Measurements from ENCODE around the gene KRT80. TPM values are rescaled to one million over a fixed set of nuclear protein-coding genes. Genes with fewer than 3 reads are reported as not detected.
A peak's percentile ranks its signal among the peaks of the same experiment; 100 is the strongest.
"Not testable (repeated sequence)": the region's sequence is repeated elsewhere in the genome, so short reads cannot be mapped to it uniquely, and the experiment has no call there.

The KRT80 gene
- polyA plus RNA-seq, result 3.3 to 7.2 TPM (median 4.1 TPM) in 3 replicates
- 109 TPM for polyA plus RNA-seq (2011; ENCODE audit: low read depth)
- polyA plus RNA-seq (2011; cell fraction: cytosol; rRNA removed), result 4.2 and 7.4 TPM in 2 replicates
- 7.3 and 11.7 TPM in 2 replicates for polyA plus RNA-seq (2011; cell fraction: nucleus; rRNA removed)
- polyA plus RNA-seq (2012; ENCODE audit: low replicate concordance), result 7.1 and 246 TPM in 2 replicates
- polyA minus RNA-seq, result 4.3 to 10.4 TPM (median 6.0 TPM) in 3 replicates
- polyA minus RNA-seq (2011; cell fraction: cytosol; rRNA and poly(A)+ RNA removed), result 7.9 TPM
- polyA minus RNA-seq (2011; cell fraction: nucleus; rRNA and poly(A)+ RNA removed), result 6.9 and 10.4 TPM in 2 replicates

DNA sequence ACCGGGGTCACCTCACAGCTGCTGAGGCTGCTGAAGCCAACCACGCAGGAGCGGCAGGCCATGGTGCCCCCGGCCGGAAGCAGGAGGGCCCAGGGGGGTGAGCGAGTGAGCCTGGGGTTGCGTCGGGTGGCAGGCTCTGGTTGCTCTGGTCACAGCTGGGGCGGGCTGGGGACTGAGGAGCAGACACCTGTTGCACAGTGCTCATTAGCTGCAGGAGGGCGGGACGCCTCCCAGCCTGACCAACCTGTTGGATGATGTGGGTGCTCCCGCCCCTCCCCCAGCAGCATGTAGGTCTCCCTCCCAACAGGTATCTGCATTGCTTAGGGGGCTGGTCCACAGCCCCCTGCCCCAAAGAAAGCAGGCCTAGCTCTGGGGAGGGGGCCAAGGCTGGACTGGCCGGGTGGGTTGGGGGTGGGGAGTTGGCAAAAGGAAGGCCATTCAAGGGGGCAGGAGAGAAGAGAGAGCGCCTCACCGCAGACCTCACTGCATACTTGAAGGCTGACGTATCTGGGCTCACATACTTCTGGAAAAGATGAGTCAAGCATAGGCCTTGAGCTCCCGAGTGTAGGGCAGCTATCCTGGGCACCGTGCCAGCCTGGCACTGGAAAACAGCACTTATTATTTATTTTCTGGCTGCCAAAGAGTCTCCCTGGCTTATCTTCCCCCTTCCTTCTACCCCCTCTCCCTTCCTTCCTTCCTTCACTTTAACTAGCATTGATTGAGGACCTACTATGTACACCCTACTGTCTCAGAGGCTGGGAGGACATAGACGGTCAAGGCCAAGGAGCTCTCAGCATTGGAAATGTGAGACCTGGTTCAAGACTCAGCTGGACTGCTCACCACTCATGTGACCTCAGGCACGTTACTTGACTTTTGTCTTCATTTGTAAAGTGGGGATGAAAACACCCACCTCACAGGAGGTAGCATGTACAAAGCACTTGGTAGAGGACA lies at the start of gene KRT80:
TSS of gene KRT80 (minus strand) at position 174 of the 951 bp plus-strand sequence. CDS start at position 62, 112 bp downstream.
- dilution Hi-C loops (cut with MboI; ENCODE audit: extremely low pct_ligation_motif_present, low sequenced_read_pairs), result no loop called here
- H3K36me3 ChIP-seq (ENCODE audit: control insufficient read depth in 2 of 2, extremely low read depth in 1 of 2, insufficient read depth in 2 of 2, low read length in 2 of 2), result no peaks in the 10 kb centered on the region
- H3K27me3 ChIP-seq (ENCODE audit: control insufficient read depth, extremely low read depth, insufficient read depth, low read length), result no peaks in the 10 kb centered on the region
- FAIRE-seq (peak; percentile 99), DNase-seq (ENCODE audit: low read depth, low spot score) (peak; percentile 96)
- peak within 1 kb of the TSS; percentile 72 for H3K4me2 ChIP-seq (ENCODE audit: control insufficient read depth, extremely low read depth, insufficient read depth, low read depth, low read length)
- peak within 1 kb of the TSS; percentile 62 for H3K9ac ChIP-seq (ENCODE audit: control insufficient read depth, extremely low read depth, insufficient read depth, low read length)
- TF ChIP-seq EZH2 (IDR thresholded peaks at IDR 0.05; ENCODE audit: low read length) (no peak), CTCF (optimal IDR thresholded peaks at IDR 0.05 in 1 of 3, IDR thresholded peaks at IDR 0.05 in 1 of 3, conservative IDR thresholded peaks at IDR 0.05 in 1 of 3; ENCODE audit: extremely low read depth in 1 of 3, insufficient read depth in 2 of 3, low read length in 3 of 3) (no peak)
- H3K4me3 ChIP-seq (ENCODE audit: control insufficient read depth in 2 of 3, extremely low read depth in 1 of 3, insufficient read depth in 2 of 3, low read depth in 1 of 3, low read length in 3 of 3), result peak within 1 kb of the TSS in 2 of 3 experiments; percentile 16 to 33
- H2AFZ ChIP-seq (ENCODE audit: control insufficient read depth, low read length), result no peak within 1 kb of the TSS
- H3K27ac ChIP-seq (ENCODE audit: control insufficient read depth, insufficient read depth, low read length), result peak within 1 kb of the TSS; percentile 80
- H3K4me1 ChIP-seq (ENCODE audit: control insufficient read depth, extremely low read depth, insufficient read depth, low read length), result peaks cover 46% of the 10 kb centered on the region
- no peaks in the 10 kb centered on the region for H3K9me3 ChIP-seq (ENCODE audit: control insufficient read depth, low read depth, low read length)
- H3K9me1 ChIP-seq (ENCODE audit: control insufficient read depth, extremely low read depth, insufficient read depth, low read length), result no peaks in the 10 kb centered on the region
- no peaks in the 10 kb centered on the region for H4K20me1 ChIP-seq (ENCODE audit: control insufficient read depth, extremely low read depth, insufficient read depth, low read length)
- H3K79me2 ChIP-seq (ENCODE audit: control insufficient read depth, insufficient read depth, low read length), result no peaks in the 10 kb centered on the region

GRCh38 chr12:52241205-52241842 lies 49.5 kb upstream of the KRT80 start:
- H3K4me3 ChIP-seq (ENCODE audit: control insufficient read depth in 2 of 3, extremely low read depth in 1 of 3, insufficient read depth in 2 of 3, low read depth in 1 of 3, low read length in 3 of 3), result no peak overlapping the region
- FAIRE-seq (peak; percentile 13), DNase-seq (ENCODE audit: low read depth, low spot score) (no peak)
- H3K36me3 ChIP-seq (ENCODE audit: control insufficient read depth in 2 of 2, extremely low read depth in 1 of 2, insufficient read depth in 2 of 2, low read length in 2 of 2), result no peaks in the 10 kb centered on the region
- no peak overlapping the region for H3K4me2 ChIP-seq (ENCODE audit: control insufficient read depth, extremely low read depth, insufficient read depth, low read depth, low read length)
- no peaks in the 10 kb centered on the region for H3K27me3 ChIP-seq (ENCODE audit: control insufficient read depth, extremely low read depth, insufficient read depth, low read length)
- H3K4me1 ChIP-seq (ENCODE audit: control insufficient read depth, extremely low read depth, insufficient read depth, low read length), result peaks cover 27% of the 10 kb centered on the region
- H2AFZ ChIP-seq (ENCODE audit: control insufficient read depth, low read length), result no peak overlapping the region
- H3K9me1 ChIP-seq (ENCODE audit: control insufficient read depth, extremely low read depth, insufficient read depth, low read length), result no peaks in the 10 kb centered on the region
- H3K79me2 ChIP-seq (ENCODE audit: control insufficient read depth, insufficient read depth, low read length), result no peaks in the 10 kb centered on the region
- no peaks in the 10 kb centered on the region for H3K9me3 ChIP-seq (ENCODE audit: control insufficient read depth, low read depth, low read length)
- no peaks in the 10 kb centered on the region for H4K20me1 ChIP-seq (ENCODE audit: control insufficient read depth, extremely low read depth, insufficient read depth, low read length)
- H3K27ac ChIP-seq (ENCODE audit: control insufficient read depth, insufficient read depth, low read length), result no peak overlapping the region
- no peak for TF ChIP-seq EZH2 (IDR thresholded peaks at IDR 0.05; ENCODE audit: low read length)
- TF ChIP-seq CTCF (optimal IDR thresholded peaks at IDR 0.05 in 1 of 3, IDR thresholded peaks at IDR 0.05 in 1 of 3, conservative IDR thresholded peaks at IDR 0.05 in 1 of 3; ENCODE audit: extremely low read depth in 1 of 3, insufficient read depth in 2 of 3, low read length in 3 of 3), result no peak
- H3K9ac ChIP-seq (ENCODE audit: control insufficient read depth, extremely low read depth, insufficient read depth, low read length), result no peak overlapping the region
- dilution Hi-C loops (cut with MboI; ENCODE audit: extremely low pct_ligation_motif_present, low sequenced_read_pairs), result no loop called here

GRCh38 chr12:52240247-52240646 lies 48.4 kb upstream of the KRT80 start:
- H3K79me2 ChIP-seq (ENCODE audit: control insufficient read depth, insufficient read depth, low read length); H3K9ac ChIP-seq (ENCODE audit: control insufficient read depth, extremely low read depth, insufficient read depth, low read length); dilution Hi-C loops (cut with MboI; ENCODE audit: extremely low pct_ligation_motif_present, low sequenced_read_pairs); H4K20me1 ChIP-seq (ENCODE audit: control insufficient read depth, extremely low read depth, insufficient read depth, low read length); H3K4me3 ChIP-seq (ENCODE audit: control insufficient read depth in 2 of 3, extremely low read depth in 1 of 3, insufficient read depth in 2 of 3, low read depth in 1 of 3, low read length in 3 of 3); H3K27ac ChIP-seq (ENCODE audit: control insufficient read depth, insufficient read depth, low read length); FAIRE-seq; H3K9me3 ChIP-seq (ENCODE audit: control insufficient read depth, low read depth, low read length); H3K9me1 ChIP-seq (ENCODE audit: control insufficient read depth, extremely low read depth, insufficient read depth, low read length); DNase-seq (ENCODE audit: low read depth, low spot score); H2AFZ ChIP-seq (ENCODE audit: control insufficient read depth, low read length); H3K27me3 ChIP-seq (ENCODE audit: control insufficient read depth, extremely low read depth, insufficient read depth, low read length); H3K36me3 ChIP-seq (ENCODE audit: control insufficient read depth in 2 of 2, extremely low read depth in 1 of 2, insufficient read depth in 2 of 2, low read length in 2 of 2); H3K4me2 ChIP-seq (ENCODE audit: control insufficient read depth, extremely low read depth, insufficient read depth, low read depth, low read length): not testable (repeated sequence)
- H3K4me1 ChIP-seq (ENCODE audit: control insufficient read depth, extremely low read depth, insufficient read depth, low read length), result peaks cover 35% of the 10 kb centered on the region
